GM19035 (cell line): ENCODE results near the gene RGS1.

ENCODE experiments used
- ATAC-seq: cut with Tn5 transposase; IDR thresholded peaks from one replicate; pipeline ENCODE4 v1.9.1; 2021; ENCODE audit not compliant: unreplicated experiment

RGS1 gene

GRCh38 chr1:192610112-192610889 is 34.7 kb downstream of the RGS1 start:
- no peak for ATAC-seq

- ATAC-seq = peak; percentile 50
Measured at GRCh38 chr1:192615055-192615454, 39.5 kb downstream of the RGS1 start.

- ATAC-seq = no peak
Measured at GRCh38 chr1:192620071-192620635, 44.6 kb downstream of the RGS1 start.

GRCh38 chr1:192626366-192627179 is 51.0 kb downstream of the RGS1 start:
- ATAC-seq = peak; percentile 85

- no peak for ATAC-seq
Measured at GRCh38 chr1:192627901-192628300, 52.3 kb downstream of the RGS1 start.

- ATAC-seq = no peak
Measured at GRCh38 chr1:192628396-192629057, 53.0 kb downstream of the RGS1 start.

GRCh38 chr1:192629612-192630011 is 54.0 kb downstream of the RGS1 start:
- ATAC-seq = no peak
